ENCODE results near the gene TBC1D16.

The TBC1D16 gene

GRCh38 chr17:79892457-79893241 lies 143.0 kb downstream of the TBC1D16 start:
- H3K4me3 ChIP-seq (ENCODE audit: low read length): no peak overlapping the region
- no peak for DNase-seq (ENCODE audit: low read depth)
- no peak for TF ChIP-seq CTCF (conservative IDR thresholded peaks at IDR 0.05; ENCODE audit: low read depth, low read length)

DNA sequence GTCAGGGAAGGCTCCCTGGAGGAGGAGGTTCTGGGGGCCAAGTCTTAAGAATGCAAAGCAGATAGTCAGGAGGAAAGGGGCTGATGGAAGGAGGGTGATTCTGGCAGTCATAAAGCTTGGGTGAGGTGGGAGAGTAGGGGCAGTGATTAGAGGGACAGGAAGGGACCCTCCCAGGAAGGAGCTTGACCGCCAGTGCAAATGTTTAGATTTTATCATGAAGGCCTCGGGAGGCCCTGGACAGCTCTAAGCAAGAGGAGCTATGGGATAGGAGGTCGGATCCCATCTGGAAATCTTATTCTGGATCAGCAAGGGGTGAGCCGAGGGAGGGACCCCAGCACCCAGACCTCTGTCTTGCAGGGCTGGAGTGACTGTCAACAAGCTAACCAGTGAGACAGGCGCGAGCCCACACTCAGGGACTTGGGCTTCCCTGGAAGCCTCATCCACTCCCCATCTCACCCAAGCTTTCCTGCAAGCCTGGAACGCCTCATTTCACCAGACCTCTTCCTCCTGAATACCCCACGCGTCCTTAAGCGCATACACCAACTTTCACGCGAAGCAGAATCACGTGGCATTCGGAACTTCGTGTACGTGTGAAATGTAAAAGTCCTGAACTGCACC lies 144.4 kb downstream of the TBC1D16 start:
- H3K4me3 ChIP-seq (ENCODE audit: low read length): no peak overlapping the region
- no peak for TF ChIP-seq CTCF (conservative IDR thresholded peaks at IDR 0.05; ENCODE audit: low read depth, low read length)
- no peak for DNase-seq (ENCODE audit: low read depth)

GRCh38 chr17:79890706-79891105 lies 145.0 kb downstream of the TBC1D16 start:
- no peak for TF ChIP-seq CTCF (conservative IDR thresholded peaks at IDR 0.05; ENCODE audit: low read depth, low read length)
- peak; percentile 33 for DNase-seq (ENCODE audit: low read depth)
- H3K4me3 ChIP-seq (ENCODE audit: low read length): no peak overlapping the region

DNA sequence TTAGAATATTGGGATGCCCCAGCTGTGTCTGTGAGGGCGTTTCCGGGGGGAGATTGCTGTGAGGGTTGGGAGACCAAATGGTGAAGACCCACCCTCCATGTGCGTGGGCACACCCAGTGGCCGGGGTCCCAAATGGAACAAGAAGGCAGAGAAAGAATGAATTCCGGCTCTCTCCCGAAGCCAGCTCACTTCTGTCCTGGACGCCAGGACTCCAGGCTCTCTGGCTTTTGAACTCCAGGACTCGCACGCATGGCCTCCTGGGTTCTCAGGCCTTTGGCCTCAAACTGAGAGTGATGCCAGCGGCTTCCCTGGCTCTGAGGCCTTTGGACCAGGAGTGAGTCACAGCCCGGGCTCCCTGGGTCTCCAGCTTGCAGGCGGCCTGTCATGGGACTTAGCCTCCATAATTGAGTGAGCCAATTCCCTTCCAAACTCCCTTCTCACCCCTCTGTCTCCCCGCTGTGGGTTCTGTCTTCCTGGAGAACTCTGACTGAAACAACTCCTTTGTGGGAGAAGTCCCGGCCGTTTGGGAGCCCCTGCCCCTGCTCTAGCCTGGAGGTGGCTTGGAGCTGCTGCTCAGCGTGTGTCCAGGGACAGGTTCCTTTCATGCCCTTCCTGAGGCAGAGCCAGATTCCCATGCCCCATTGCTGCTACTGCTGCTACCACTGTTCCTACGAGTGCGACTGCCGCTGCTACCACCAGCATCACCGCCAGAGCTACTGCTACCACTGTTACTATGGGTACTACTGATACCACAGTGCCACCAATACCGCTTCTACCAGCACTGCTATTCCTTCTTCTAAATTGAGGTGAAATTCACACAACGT lies 146.6 kb downstream of the TBC1D16 start:
- DNase-seq (ENCODE audit: low read depth): no peak

GRCh38 chr17:79888009-79888540 lies 147.6 kb downstream of the TBC1D16 start:
- TF ChIP-seq CTCF (conservative IDR thresholded peaks at IDR 0.05; ENCODE audit: low read depth, low read length): no peak
- DNase-seq (ENCODE audit: low read depth): no peak
- no peak overlapping the region for H3K4me3 ChIP-seq (ENCODE audit: low read length)

More for the DNA sequence above, 146.6 kb downstream of the TBC1D16 start:
- H3K4me3 ChIP-seq (ENCODE audit: low read length): no peak overlapping the region
- no peak for TF ChIP-seq CTCF (conservative IDR thresholded peaks at IDR 0.05; ENCODE audit: low read depth, low read length)

DNA sequence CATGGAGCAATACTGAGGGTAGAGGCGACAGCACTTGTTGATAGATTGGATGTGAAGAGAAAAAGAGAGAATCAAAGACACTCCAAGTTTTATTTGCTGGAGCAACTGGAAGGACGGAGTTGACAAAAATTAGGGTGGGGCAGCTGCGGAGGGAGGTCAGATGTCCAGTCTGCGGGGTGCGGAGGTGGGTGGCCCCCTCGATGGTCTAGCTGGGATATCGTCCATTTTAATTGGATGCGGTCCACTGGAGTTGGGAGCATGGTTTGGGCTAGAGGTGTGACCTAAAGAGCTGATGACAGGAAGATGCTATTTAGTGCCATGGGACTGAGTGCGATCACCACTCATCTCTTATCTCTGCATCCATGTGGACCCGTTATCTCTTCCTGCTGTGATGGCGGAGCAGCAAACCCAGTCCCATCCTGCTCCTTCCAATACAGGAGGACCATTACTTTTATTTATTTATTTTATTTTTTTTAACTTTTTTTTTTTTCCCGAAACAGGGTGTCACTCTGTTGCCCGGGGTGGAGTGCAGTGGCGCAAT lies 148.2 kb downstream of the TBC1D16 start:
- no peak overlapping the region for H3K4me3 ChIP-seq (ENCODE audit: low read length)
- DNase-seq (ENCODE audit: low read depth): no peak
- no peak for TF ChIP-seq CTCF (conservative IDR thresholded peaks at IDR 0.05; ENCODE audit: low read depth, low read length)

All from retinal pigment epithelial cell (primary cell).